SK-N-SH treated with all-trans-retinoic acid at 6 μM for 48 hours (cell line): ENCODE data around the gene DNAH9.

Source experiments
- ARNTL ChIP-seq: fragments of 450-650 bp; formaldehyde crosslinking; IDR thresholded peaks from 2 replicates; pipeline ENCODE4 v1.5.0; 2020; ENCODE audit warnings: low read depth, mild to moderate bottlenecking, moderate library complexity, borderline replicate concordance
- ISL1 ChIP-seq: fragments of 250-450 bp; sonication (Bioruptor Pico); IDR thresholded peaks from 2 replicates; pipeline ENCODE4 v2.1.2; 2022; ENCODE audit warnings: mild to moderate bottlenecking, moderate library complexity
- SNAI2 ChIP-seq: fragments of 250-450 bp; sonication (Bioruptor Pico); IDR thresholded peaks from 2 replicates; pipeline ENCODE4 v1.5.0; 2020; ENCODE audit warnings: mild to moderate bottlenecking, moderate library complexity
- ZFP3 ChIP-seq: fragments of 250-450 bp; sonication (Bioruptor Pico); IDR thresholded peaks from 2 replicates; pipeline ENCODE4 v1.5.0; 2020; ENCODE audit warnings: mild to moderate bottlenecking, moderate library complexity
- ZFP30 ChIP-seq: fragments of 450-650 bp; formaldehyde crosslinking; IDR thresholded peaks from 2 replicates; pipeline ENCODE4 v1.5.0; 2022; ENCODE audit warnings: mild to moderate bottlenecking, moderate library complexity
- ZNF565 ChIP-seq: fragments of 450-650 bp; formaldehyde crosslinking; conservative IDR thresholded peaks from 2 replicates; pipeline ENCODE4 v1.5.0; 2020; ENCODE audit warnings: low read depth, mild to moderate bottlenecking, moderate library complexity
- ZNF70 ChIP-seq: fragments of 450-650 bp; formaldehyde crosslinking; IDR thresholded peaks from 2 replicates; pipeline ENCODE4 v1.5.0; 2020; ENCODE audit warnings: mild to moderate bottlenecking, moderate library complexity
- TF ChIP-seq, protein P1 (sequence below): fragments of 250-450 bp; sonication (Bioruptor Pico); IDR thresholded peaks from 2 replicates; pipeline ENCODE4 v1.8.0; 2021; ENCODE audit warnings: low read depth, mild to moderate bottlenecking, moderate library complexity, borderline replicate concordance

DNA sequence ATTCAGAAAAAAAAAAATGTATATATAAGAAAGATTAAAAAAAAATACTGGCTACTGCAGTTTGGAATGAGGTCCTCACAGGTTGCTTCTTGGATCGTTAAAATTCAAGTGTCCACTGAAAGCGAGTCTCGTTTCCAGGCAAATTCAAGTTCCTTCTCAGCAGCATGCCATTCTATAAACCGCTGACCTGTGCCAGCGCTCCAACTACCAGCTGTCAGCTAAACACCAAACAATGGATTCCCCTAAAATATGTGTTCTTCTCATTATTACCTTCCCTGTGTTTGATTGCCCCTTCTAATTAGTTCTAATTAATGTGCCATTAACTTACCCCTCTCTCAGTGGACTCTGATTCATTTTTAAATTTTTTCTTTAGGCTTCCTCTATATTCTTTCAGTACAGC is 92.4 kb downstream of the DNAH9 start:
- TF ChIP-seq ZFP3 (CRISPR knock-in tag) (no peak), ARNTL (no peak), SNAI2 (CRISPR knock-in tag) (no peak), ZFP30 (CRISPR knock-in tag) (no peak), ZNF70 (CRISPR knock-in tag) (no peak), ZNF565 (CRISPR knock-in tag) (no peak), ISL1 (CRISPR knock-in tag) (no peak)
- TF ChIP-seq, protein P1, sequence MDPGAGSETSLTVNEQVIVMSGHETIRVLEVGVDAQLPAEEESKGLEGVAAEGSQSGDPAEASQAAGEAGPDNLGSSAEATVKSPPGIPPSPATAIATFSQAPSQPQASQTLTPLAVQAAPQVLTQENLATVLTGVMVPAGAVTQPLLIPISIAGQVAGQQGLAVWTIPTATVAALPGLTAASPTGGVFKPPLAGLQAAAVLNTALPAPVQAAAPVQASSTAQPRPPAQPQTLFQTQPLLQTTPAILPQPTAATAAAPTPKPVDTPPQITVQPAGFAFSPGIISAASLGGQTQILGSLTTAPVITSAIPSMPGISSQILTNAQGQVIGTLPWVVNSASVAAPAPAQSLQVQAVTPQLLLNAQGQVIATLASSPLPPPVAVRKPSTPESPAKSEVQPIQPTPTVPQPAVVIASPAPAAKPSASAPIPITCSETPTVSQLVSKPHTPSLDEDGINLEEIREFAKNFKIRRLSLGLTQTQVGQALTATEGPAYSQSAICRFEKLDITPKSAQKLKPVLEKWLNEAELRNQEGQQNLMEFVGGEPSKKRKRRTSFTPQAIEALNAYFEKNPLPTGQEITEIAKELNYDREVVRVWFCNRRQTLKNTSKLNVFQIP, result no peak
